ENCODE data around the gene SIRT3.

Gene SIRT3

DNA sequence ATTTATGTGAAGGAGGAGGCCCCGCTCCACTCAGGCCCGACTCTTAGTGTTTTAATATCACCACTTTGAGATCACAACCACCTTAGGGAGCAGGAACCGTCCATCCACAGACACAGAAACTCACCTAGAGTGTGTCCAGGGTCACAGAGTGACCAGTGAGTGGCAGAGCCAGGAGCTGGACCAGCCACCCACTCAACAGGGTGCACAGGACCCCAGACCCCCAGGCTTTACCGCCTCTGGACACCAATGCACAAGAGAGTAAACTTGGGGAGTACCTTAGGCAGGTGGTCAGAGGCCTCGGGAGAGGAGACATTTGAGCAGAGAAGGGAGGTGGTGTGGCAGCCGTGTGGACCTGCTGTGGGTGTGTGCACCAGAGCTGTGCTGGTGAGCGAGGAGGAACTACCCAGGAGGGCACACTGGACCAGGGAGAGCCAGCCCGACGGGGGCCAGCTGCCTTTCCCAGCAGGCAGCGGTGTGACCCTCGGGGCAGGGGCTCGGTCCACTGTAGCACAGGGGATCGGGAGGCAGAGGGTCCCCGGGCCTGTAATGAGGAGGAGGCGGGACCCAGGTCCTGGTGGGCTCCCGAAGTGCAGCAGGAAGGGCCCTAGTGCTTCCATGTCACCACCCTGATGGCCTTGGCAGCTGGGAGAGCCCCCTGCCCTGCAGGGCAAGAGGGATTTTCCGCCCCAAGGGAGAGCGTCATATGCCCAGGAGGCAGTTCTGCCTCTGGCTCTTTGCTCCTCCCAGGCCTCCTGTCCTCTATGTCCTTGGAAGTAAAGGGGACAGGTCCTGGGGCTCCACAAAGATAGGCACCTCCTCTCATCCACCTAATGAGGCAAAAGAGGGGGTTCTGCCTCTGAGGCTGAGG, 34.5 kb upstream of the SIRT3 start:
- no peak for DNase-seq

- no peak for DNase-seq
These were observed 33.2 kb upstream of the SIRT3 start for GRCh38 chr11:269146-269890.

- peak; percentile 46 for DNase-seq
These were observed 32.6 kb upstream of the SIRT3 start for GRCh38 chr11:268716-269145.

DNA sequence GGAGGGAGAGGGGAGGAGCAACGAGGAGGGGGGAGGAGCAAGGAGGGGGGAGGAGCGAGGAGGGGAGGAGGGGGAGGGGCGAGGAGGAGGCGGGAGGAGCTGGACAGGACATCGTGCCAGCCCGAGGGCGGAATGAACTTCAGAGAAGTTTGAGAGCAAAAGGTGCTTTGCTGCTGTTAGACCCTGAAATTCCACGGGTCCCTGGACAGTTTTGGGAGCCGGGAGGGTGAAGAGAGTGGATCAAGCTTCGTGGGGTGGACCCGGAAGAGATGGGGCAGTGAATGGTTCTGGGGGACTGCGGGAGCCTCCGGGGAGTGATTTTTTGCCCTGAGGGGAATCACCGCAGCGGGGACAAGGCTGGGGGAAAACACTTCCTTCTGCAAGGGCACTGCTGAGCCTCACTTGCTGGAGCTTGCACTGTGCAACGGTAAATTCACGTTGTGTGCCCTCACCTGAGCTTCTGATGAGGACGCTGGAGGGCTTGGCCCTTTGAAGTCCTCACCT, 31.4 kb upstream of the SIRT3 start:
- DNase-seq: no peak

DNA sequence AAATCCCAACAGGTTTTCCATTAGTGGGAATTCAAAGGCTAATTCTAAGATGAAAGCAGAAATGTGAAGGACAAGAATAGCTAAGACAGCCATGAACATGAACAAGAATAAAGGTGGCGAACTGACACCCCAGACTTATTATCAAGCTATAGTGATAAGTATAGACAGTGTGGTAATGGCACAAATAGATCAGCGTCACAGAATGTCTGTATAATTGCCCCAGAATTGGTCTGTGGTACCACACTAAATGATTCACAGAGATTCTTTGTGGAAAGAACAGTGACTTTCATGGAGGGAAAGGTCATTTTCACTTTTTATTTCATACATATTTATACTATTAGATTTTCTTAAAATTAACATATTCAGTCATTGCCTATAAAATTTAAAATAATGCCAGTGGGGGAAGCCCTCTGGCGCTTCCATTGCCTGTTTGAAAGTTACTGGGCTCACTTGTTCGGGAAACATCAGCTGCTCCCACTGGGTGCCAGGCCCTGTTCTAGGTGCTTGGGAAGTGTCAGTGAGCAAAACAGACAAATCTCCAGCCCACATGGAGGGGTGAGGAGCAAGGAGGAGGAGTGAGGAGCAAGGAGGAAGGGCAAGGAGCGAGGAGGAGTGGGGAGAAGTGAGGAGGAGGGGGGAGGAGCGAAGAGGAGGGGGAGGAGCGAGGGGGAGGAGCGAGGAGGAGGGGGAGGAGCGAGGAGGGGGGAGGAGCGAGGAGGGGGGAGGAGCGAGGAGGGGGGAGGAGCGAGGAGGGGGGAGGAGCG, 30.7 kb upstream of the SIRT3 start:
- DNase-seq: no peak

GRCh38 chr11:261624-262023, 25.5 kb upstream of the SIRT3 start:
- DNase-seq: no peak

- no peak for DNase-seq
These were observed 23.3 kb upstream of the SIRT3 start for GRCh38 chr11:259413-259812.

DNA sequence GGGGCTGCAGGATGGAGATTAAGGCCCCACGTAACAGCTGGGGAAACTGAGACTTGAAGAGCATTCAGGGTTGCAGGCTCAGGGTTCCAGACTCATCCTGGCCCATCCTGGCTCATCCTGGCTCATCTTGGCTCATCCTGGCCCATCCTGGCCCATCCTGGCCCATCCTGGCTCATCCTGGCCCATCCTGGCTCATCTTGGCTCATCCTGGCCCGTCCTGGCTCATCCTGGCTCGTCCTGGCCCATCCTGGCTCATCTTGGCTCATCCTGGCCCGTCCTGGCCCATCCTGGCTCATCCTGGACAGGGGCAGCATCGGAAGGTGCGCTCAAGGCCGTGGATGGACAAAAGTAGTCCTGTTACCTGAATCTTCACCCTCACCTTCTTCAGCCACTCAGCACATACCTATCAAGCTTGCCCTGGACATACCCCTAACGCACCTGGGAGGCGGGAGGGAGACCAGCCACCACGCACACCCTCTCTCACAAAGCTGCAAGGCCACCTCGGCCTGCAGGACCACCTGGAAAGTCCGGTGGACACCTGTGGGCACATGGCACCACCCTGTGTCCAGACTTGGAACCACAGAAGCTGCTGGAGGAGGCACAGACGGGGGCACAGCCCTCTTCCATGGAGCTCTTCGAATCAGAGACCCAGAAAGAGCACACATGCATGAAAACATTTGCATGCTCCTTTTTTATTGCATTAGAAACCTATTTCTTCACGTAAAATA, 21.8 kb upstream of the SIRT3 start:
- DNase-seq: no peak

GRCh38 chr11:256952-257737, 21.0 kb upstream of the SIRT3 start:
- no peak for DNase-seq

DNA sequence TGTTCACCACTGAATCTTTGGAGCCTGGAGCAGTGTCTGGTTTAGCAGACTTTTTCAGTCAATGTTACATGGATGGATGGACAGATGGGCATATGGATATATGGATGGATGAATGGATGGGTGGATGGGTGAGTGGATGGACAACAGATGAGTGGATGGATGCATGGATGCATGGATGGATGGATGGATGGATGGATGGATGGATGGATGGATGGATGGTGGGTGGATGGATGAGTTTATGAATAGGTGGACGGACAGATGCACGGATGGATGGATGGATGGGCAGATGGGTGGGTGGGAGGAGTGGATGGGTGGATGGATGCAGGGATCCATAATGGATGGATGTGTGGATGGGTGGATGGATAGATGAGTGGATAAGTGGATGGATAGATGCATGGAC, 19.7 kb upstream of the SIRT3 start:
- DNase-seq: no peak

DNA sequence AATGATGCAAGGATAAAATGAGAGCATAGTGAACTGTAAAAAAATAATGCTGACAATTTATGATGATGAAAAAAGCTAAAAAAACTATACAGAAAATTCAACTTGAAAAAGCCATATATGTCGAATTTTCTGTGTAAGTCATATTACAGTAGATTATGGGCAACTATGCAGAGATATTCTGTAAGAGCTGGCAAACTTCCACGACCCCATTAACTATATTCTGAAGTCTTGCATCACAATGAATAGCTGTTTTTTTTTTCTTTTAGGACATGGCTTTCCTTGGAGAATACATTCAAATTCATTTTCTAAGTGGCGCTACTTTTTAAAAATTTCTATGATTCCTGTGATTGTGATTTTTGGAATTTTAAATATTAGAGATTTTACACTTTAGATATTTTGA, 19.0 kb upstream of the SIRT3 start:
- DNase-seq: no peak

DNA sequence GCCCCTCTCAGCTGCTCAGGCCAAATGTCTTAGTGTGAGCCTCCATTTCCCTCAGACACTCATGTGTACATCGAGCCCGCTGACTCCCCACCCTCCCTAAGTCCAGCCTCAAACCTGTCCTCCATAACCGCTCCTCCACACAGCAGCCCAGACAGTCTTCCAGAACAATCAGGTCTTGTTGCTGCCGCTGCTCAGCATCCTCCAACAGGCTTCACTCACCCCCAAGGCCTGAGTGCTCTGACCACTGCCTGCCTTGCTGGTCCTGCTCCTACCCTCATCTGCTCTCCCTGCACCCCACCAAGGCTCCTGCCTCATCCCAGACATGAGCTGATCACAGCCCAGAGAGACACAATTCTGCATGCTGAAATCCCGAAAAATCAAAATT, 17.7 kb upstream of the SIRT3 start:
- DNase-seq: no peak

- DNase-seq: no peak
These were observed 17.2 kb upstream of the SIRT3 start for GRCh38 chr11:253160-253885.

DNA sequence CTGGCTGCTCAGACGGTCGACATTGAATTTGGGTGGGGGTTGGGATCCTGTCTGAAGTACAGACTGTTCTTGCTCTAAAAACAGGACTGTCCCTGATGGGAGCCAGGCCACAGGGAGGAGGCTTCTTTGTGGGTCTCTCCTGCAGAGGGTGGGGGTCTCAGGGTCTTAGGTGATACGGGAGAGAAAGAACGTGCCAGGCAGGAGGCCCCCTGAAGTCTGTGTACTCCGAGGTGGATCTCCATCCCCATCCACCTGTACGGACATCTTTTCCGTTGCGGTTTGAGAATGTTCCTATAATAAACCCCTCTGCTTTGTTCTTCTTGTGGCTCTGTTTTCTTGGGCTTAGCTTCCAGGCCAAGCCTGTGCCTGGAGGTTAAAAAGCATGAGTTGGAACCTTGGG, 16.5 kb upstream of the SIRT3 start:
- DNase-seq: no peak

GRCh38 chr11:251550-251949, 15.4 kb upstream of the SIRT3 start:
- no peak for DNase-seq

DNA sequence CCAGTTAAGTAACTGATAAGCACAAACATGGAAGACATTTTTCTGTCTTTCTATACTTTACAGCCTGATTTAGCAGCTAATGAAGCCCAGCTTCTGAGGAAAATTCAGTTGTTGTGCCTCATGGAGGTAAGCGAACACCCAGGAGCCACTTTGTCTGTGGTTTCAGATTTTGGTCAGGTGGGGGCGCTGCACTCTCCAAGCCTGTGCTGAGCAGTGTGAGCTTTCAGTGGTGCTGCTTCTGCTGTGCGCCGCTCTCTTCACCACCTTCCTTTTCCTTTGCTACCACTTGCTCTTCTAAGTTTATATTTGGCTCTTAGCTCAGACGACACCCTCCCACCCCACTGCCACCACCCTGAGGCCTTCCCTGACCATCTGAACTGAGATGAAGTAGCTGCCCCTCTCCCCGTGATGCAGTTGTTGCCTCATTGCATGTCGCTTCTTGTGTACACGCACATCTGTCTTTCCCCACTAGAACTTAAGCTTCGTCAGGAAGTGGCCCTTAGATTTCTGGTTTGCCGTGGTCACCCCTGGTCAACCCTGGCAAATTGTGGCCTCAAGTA, 14.7 kb upstream of the SIRT3 start:
- DNase-seq: no peak

GRCh38 chr11:250274-250673, 14.1 kb upstream of the SIRT3 start:
- DNase-seq: no peak

- no peak for DNase-seq
These were observed 12.9 kb upstream of the SIRT3 start for GRCh38 chr11:249062-249461.

DNA sequence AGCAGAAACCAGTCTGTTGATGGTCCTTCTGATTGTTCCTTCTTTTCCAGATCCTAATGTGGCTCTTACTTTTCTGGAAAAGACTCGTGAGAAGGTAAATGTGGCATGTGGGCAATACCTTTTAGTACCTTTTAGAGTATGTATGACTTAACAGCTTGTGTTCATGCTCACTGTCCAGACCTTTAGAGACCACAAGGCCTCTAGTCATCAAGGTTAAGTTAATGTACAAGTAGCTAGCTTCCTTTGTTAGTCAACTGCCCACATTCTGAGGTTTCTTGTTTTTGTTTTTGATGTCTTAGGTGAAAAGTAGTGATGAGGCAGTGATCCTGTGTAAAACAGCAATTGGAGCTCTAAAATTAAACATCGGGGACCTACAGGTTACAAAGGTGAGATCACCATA, 8.2 kb upstream of the SIRT3 start:
- no peak for DNase-seq

GRCh38 chr11:241634-242033, 5.5 kb upstream of the SIRT3 start:
- no peak for DNase-seq

- DNase-seq: no peak
These were observed 4.2 kb upstream of the SIRT3 start for GRCh38 chr11:240315-240714.
